HepG2 (cell line): ENCODE measurements around the gene RICTOR. TPM values are rescaled to one million over a fixed set of nuclear protein-coding genes. Genes with fewer than 3 reads are reported as not detected.

Source experiments
- ATAC-seq: fragments of 200-7000 bp; cut with Tn5 transposase; 3 replicates; pipeline ENCODE4 v1.9.1; 2020; ENCODE audit warnings: mild to moderate bottlenecking, moderate library complexity
- BruUV-seq: library from RNA; stranded (reverse); fragments of 400-500 nt; replicated peaks from 2 replicates; lab custom pipeline; 2021; lab: Mats Ljungman, UMichigan
- CTCF ChIA-PET: fragments of 300-600 bp; formaldehyde crosslinking; extraction: SDS; loops from one replicate; lab custom pipeline; 2021; ENCODE audit warnings: low total read pairs, inconsistent platforms, low intra/inter-chr PET ratio; lab: Yijun Ruan, JAX
- POLR2A ChIA-PET: fragments of 350-600 bp; sonication (Branson Sonifier 250); formaldehyde crosslinking; loops from one replicate; lab custom pipeline; 2020; ENCODE audit warnings: antibody characterized with exemption, inconsistent platforms; lab: Yijun Ruan, JAX
- DNase-seq: peaks from one replicate; pipeline ENCODE4 v3.0.0-alpha.2; 2015; ENCODE audit warnings: low spot score
- FAIRE-seq: peaks from 3 replicates; lab custom pipeline; 2011; peaks lifted over from hg19 to GRCh38; lab: Jason Lieb, UNC
- H2AFZ ChIP-seq: one replicate; pipeline ENCODE4 v1.6.1; 2011; ENCODE audit warnings: low read length, inconsistent platforms
- H3K27ac ChIP-seq: fragments of 300-600 bp; 3 replicates; pipeline ENCODE4 v1.8.0; 2011; ENCODE audit warnings: mixed run types, mild to moderate bottlenecking, mixed read lengths, low read length, inconsistent platforms; ENCODE audit not compliant: insufficient read depth; ENCODE audit errors: extremely low read length
- H3K27me3 ChIP-seq, 2 experiments: fragments of 200-600 bp in 1 of 2; 2 replicates in 1 of 2; 3 replicates in 1 of 2; pipeline versions ENCODE4 v1.6.0 to v1.8.0; 2011; ENCODE audit warnings: low read length in 2 of 2, mild to moderate bottlenecking in 2 of 2, moderate library complexity in 2 of 2, inconsistent platforms in 1 of 2; ENCODE audit not compliant: insufficient read depth in 2 of 2, control insufficient read depth in 1 of 2
- H3K36me3 ChIP-seq, 2 experiments: fragments of 200-600 bp in 1 of 2; replicated peaks in 1 of 2; 2 replicates in 1 of 2; 3 replicates in 1 of 2; pipeline versions ENCODE4 v1.5.1 to v1.8.0; 2011; ENCODE audit warnings: low read length in 2 of 2, inconsistent platforms in 1 of 2; ENCODE audit not compliant: insufficient read depth in 2 of 2, control insufficient read depth in 1 of 2
- H3K4me1 ChIP-seq: 2 replicates; pipeline ENCODE4 v1.5.1; 2012; ENCODE audit warnings: low read length, inconsistent platforms; ENCODE audit not compliant: insufficient read depth
- H3K4me2 ChIP-seq: 2 replicates; pipeline ENCODE4 v1.6.0; 2011; ENCODE audit warnings: low read depth, low read length, inconsistent platforms
- H3K4me3 ChIP-seq, 3 experiments: fragments of 200-600 bp in 1 of 3; sonication (generic), shearing (Covaris generic) in 1 of 3; replicated peaks in 1 of 3; 2 replicates each; pipeline ENCODE4 v1.5.1; 2011 to 2016; ENCODE audit warnings: low read length in 3 of 3, inconsistent platforms in 2 of 3, low read depth in 2 of 3, mild to moderate bottlenecking in 2 of 3, control low read depth in 1 of 3, mixed read lengths in 1 of 3; ENCODE audit not compliant: insufficient read depth in 1 of 3
- H3K79me2 ChIP-seq: one replicate; pipeline ENCODE4 v1.6.1; 2011; ENCODE audit warnings: low read length, inconsistent platforms; ENCODE audit not compliant: insufficient read depth
- H3K9ac ChIP-seq: 2 replicates; pipeline ENCODE4 v1.6.0; 2011; ENCODE audit warnings: mild to moderate bottlenecking, low read depth, low read length, inconsistent platforms; ENCODE audit not compliant: insufficient read depth
- H3K9me3 ChIP-seq: 2 replicates; pipeline ENCODE4 v1.5.1; 2012; ENCODE audit warnings: mild to moderate bottlenecking, low read length
- H4K20me1 ChIP-seq: 2 replicates; pipeline ENCODE4 v1.6.0; 2011; ENCODE audit warnings: inconsistent platforms, mild to moderate bottlenecking, low read length, moderate library complexity; ENCODE audit not compliant: insufficient read depth
- CEBPG ChIP-seq: IDR thresholded peaks from 2 replicates; pipeline ENCODE4 v1.6.1; 2016
- FOXO4 ChIP-seq: sonication (generic); formaldehyde crosslinking; conservative IDR thresholded peaks from 2 replicates; pipeline ENCODE4 v1.8.1; 2023; ENCODE audit warnings: missing genetic modification reagents
- GPBP1L1 ChIP-seq: sonication (generic); formaldehyde crosslinking; IDR thresholded peaks from 2 replicates; pipeline ENCODE4 v1.5.0; 2020; ENCODE audit warnings: mild to moderate bottlenecking, missing genetic modification reagents
- NFKBIZ ChIP-seq: IDR thresholded peaks from 2 replicates; pipeline ENCODE4 v1.6.1; 2018; ENCODE audit warnings: missing genetic modification reagents, missing compliant biosample characterization
- NR0B2 ChIP-seq: sonication (generic); formaldehyde crosslinking; IDR thresholded peaks from 2 replicates; pipeline ENCODE4 v1.4.0; 2020; ENCODE audit warnings: mild to moderate bottlenecking, missing genetic modification reagents
- ZMYM4 ChIP-seq: sonication (generic); formaldehyde crosslinking; IDR thresholded peaks from 2 replicates; pipeline ENCODE4 v1.8.1; 2023; ENCODE audit warnings: mild to moderate bottlenecking, missing genetic modification reagents
- ZNF24 ChIP-seq: fragments of 450-650 bp; IDR thresholded peaks from 2 replicates; pipeline ENCODE4 v1.6.1; 2017; ENCODE audit warnings: antibody characterized with exemption, mild to moderate bottlenecking
- ZNF557 ChIP-seq: sonication (generic); formaldehyde crosslinking; IDR thresholded peaks from 2 replicates; pipeline ENCODE4 v1.4.0; 2020; ENCODE audit warnings: missing genetic modification reagents
- ZNF562 ChIP-seq: sonication (generic); formaldehyde crosslinking; IDR thresholded peaks from 2 replicates; pipeline ENCODE4 v1.8.0; 2022; ENCODE audit warnings: missing genetic modification reagents, borderline replicate concordance
- ZNF773 ChIP-seq: sonication (generic); formaldehyde crosslinking; IDR thresholded peaks from 2 replicates; pipeline ENCODE4 v1.4.0; 2020; ENCODE audit warnings: missing genetic modification reagents, borderline replicate concordance
- WGBS: methylation state at CpG from one replicate; pipeline ENCODE4 v1.1.6; 2017; ENCODE audit warnings: low lambda C conversion rate; 5-methylcytosine and 5-hydroxymethylcytosine counted together
- in situ Hi-C: cut with HindIII; loops from 2 replicates; pipeline ENCODE4 v1.10.0; 2017; ENCODE audit warnings: low pct_unique_long_range_greater_than_20kb; ENCODE audit not compliant: extremely low pct_ligation_motif_present
- intact Hi-C: fragments of 100-400 bp; cut with micrococcal nuclease; formaldehyde crosslinking; loops from one replicate; pipeline ENCODE4 v1.10.0; 2022; ENCODE audit not compliant: unreplicated experiment
- polyA plus RNA-seq, 8 experiments: library from polyadenylated mRNA; depleted of rRNA in 3 of 8; stranded (reverse) in 7 of 8; unstranded in 1 of 8; fragments of >200 nt; fragmentation: Illumina TruSeq in 4 of 8; extraction: Trizol in 4 of 8; gene quantifications; 2 replicates each; pipeline versions ENCODE4 v1.2.1 to v1.2.3, GENCODE V29; 2011 to 2016; ENCODE audit warnings: low read depth in 4 of 8, missing spikeins in 1 of 8, mixed read lengths in 1 of 8; ENCODE audit not compliant: insufficient read depth in 1 of 8
- total RNA-seq, 5 experiments: library from RNA; depleted of rRNA; stranded (reverse); fragments of >200 nt; fragmentation: Illumina TruSeq; extraction: Trizol; gene quantifications; 2 replicates each; pipeline ENCODE4 v1.2.3, GENCODE V29; 2016; ENCODE audit warnings: low read depth in 1 of 5
- TF ChIP-seq, protein P1 (sequence below): IDR thresholded peaks from 2 replicates; pipeline ENCODE4 v1.6.1; 2016
- TF ChIP-seq, protein P2 (sequence below): sonication (generic); formaldehyde crosslinking; IDR thresholded peaks from 2 replicates; pipeline ENCODE4 v1.4.0; 2020; ENCODE audit warnings: missing genetic modification reagents

The RICTOR gene
- total and polyA plus RNA-seq, 2 of the 13 experiments (the other 11 are each of a cell fraction or from before 2014, with no cell fraction given): 10.7 to 15.4 TPM

GRCh38 chr5:39080597-39081204 lies 6.5 kb upstream of the RICTOR start (continued):
- TF ChIP-seq, protein P1, sequence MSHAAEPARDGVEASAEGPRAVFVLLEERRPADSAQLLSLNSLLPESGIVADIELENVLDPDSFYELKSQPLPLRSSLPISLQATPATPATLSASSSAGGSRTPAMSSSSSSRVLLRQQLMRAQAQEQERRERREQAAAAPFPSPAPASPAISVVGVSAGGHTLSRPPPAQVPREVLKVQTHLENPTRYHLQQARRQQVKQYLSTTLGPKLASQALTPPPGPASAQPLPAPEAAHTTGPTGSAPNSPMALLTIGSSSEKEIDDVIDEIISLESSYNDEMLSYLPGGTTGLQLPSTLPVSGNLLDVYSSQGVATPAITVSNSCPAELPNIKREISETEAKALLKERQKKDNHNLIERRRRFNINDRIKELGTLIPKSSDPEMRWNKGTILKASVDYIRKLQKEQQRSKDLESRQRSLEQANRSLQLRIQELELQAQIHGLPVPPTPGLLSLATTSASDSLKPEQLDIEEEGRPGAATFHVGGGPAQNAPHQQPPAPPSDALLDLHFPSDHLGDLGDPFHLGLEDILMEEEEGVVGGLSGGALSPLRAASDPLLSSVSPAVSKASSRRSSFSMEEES (CRISPR knock-in tag): no peak
- peak; percentile 23; the same call in 1 of the 2 replicates for TF ChIP-seq CEBPG
- 0 out of 2 replicates have a peak, but pooled peaks have one; percentile 40 for TF ChIP-seq ZMYM4

DNA sequence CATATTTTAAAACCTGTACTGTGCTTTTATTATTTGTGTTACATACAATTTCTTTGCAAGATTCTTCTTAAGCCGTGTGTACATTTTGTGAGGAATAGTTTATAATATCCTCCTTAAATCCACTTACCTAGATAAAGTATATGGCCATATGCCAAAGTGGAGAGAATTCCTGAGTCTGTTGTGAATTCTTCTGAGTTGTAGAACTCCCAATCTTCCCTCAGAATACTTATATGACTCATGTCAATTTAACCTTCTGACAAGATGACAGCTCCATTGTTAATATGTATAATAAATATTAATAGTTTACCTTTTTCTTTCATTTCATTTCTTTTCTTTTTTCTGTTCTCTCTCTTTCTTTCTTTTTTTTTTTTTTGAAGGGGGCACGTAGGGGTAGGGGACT lies 6.0 kb upstream of the RICTOR start:
- FAIRE-seq (no peak), DNase-seq (no peak), ATAC-seq (no peak)
- no TSS peak for BruUV-seq
- Histone ChIP-seq H3K27ac (no peak overlapping the region), H3K79me2 (no peaks in the 10 kb centered on the region), H3K9ac (no peak overlapping the region), H3K4me3 (no peak overlapping the region), H3K36me3 (no peaks in the 10 kb centered on the region), H3K4me2 (no peak overlapping the region), H3K9me3 (no peaks in the 10 kb centered on the region), H3K4me1 (peaks cover 16% of the 10 kb centered on the region), H2AFZ (no peak overlapping the region), H4K20me1 (no peaks in the 10 kb centered on the region), H3K27me3 (no peaks in the 10 kb centered on the region)
- intact Hi-C loops: loop anchor here (1.0 kb wide), 2 partner anchors 75 to 86 kb away; no protein-coding TSS in a partner anchor
- TF ChIP-seq ZNF557: no peak
- TF ChIP-seq FOXO4 (CRISPR knock-in tag): no peak
- no peak for TF ChIP-seq NR0B2
- no peak for TF ChIP-seq ZNF24
- no peak for TF ChIP-seq CEBPG
- TF ChIP-seq, protein P2, sequence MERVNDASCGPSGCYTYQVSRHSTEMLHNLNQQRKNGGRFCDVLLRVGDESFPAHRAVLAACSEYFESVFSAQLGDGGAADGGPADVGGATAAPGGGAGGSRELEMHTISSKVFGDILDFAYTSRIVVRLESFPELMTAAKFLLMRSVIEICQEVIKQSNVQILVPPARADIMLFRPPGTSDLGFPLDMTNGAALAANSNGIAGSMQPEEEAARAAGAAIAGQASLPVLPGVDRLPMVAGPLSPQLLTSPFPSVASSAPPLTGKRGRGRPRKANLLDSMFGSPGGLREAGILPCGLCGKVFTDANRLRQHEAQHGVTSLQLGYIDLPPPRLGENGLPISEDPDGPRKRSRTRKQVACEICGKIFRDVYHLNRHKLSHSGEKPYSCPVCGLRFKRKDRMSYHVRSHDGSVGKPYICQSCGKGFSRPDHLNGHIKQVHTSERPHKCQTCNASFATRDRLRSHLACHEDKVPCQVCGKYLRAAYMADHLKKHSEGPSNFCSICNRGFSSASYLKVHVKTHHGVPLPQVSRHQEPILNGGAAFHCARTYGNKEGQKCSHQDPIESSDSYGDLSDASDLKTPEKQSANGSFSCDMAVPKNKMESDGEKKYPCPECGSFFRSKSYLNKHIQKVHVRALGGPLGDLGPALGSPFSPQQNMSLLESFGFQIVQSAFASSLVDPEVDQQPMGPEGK (CRISPR knock-in tag): no peak
- TF ChIP-seq NFKBIZ: no peak
- TF ChIP-seq ZNF562 (CRISPR knock-in tag): no peak
- TF ChIP-seq ZNF773: no peak
- no peak for TF ChIP-seq GPBP1L1 (CRISPR knock-in tag)
- WGBS: 90% methylated on average over 2 of the region's 2 CpGs
- ChIA-PET CTCF (interaction anchor here (1.8 to 1.9 kb wide), 2 partner anchors 75 to 86 kb away, joined by 7 to 19 read pairs; no protein-coding TSS in a partner anchor), POLR2A (interaction anchor here (1.1 kb wide), 1 partner anchor 21 kb away, joined by 3 read pairs; no protein-coding TSS in a partner anchor)
- in situ Hi-C loops: no loop called here
